ENCODE data around the gene ITGA2.

The ITGA2 gene

GRCh38 chr5:53001541-53001940 lies 12.4 kb downstream of the ITGA2 start:
- Histone ChIP-seq H3K4me2 (ENCODE audit: low read depth, low read length, poor library complexity, severe bottlenecking) (no peak overlapping the region), H3K9ac (ENCODE audit: low read length) (no peak overlapping the region), H3K9me3 (ENCODE audit: insufficient read depth, low read length) (no peaks in the 10 kb centered on the region), H3K27ac (ENCODE audit: low read depth, low read length) (no peak overlapping the region), H3K79me2 (ENCODE audit: insufficient read depth, low read length) (no peaks in the 10 kb centered on the region), H3K9me2 (replicated peaks; ENCODE audit: insufficient read depth, low read length) (no peaks in the 10 kb centered on the region), H4K20me1 (ENCODE audit: low read depth, low read length) (no peaks in the 10 kb centered on the region), H3K4me3 (ENCODE audit: insufficient read depth, low read length, poor library complexity, severe bottlenecking) (no peak overlapping the region), H3K27me3 (ENCODE audit: low read length) (no peaks in the 10 kb centered on the region), H3F3A (ENCODE audit: insufficient read depth) (no peaks in the 10 kb centered on the region), H3K36me3 (ENCODE audit: low read length) (no peaks in the 10 kb centered on the region), H2AFZ (ENCODE audit: low read depth, low read length, severe bottlenecking) (no peak overlapping the region)
- TF ChIP-seq EZH2phosphoT487 (conservative IDR thresholded peaks at IDR 0.05; ENCODE audit: low read length) = no peak
- no peak for TF ChIP-seq CTCF (IDR thresholded peaks at IDR 0.05; ENCODE audit: insufficient read depth, low read length, poor library complexity, severe bottlenecking)

DNA sequence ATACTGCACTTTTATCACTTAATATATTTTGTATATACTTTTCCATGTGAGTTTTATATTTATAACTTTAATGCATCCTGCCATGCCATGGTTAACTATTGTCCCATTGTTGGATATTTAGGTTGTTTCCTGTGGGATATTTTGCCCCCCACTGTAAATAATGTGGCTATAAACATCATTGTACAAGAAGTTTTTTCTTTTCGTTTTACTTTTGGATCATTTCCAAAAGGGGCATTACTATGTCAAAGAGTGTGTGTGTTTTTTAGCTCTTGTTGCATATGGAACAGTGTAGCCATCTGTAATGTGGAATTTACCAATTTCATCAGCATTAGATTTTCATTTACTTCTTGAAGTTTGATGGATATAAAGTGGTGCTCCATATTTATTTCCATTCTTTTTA lies 13.3 kb downstream of the ITGA2 start:
- TF ChIP-seq CTCF (IDR thresholded peaks at IDR 0.05; ENCODE audit: insufficient read depth, low read length, poor library complexity, severe bottlenecking) (no peak), EZH2phosphoT487 (conservative IDR thresholded peaks at IDR 0.05; ENCODE audit: low read length) (no peak)
- Histone ChIP-seq H3K4me3 (ENCODE audit: insufficient read depth, low read length, poor library complexity, severe bottlenecking) (no peak overlapping the region), H2AFZ (ENCODE audit: low read depth, low read length, severe bottlenecking) (no peak overlapping the region), H4K20me1 (ENCODE audit: low read depth, low read length) (no peaks in the 10 kb centered on the region), H3K36me3 (ENCODE audit: low read length) (no peaks in the 10 kb centered on the region), H3K4me2 (ENCODE audit: low read depth, low read length, poor library complexity, severe bottlenecking) (no peak overlapping the region), H3K9ac (ENCODE audit: low read length) (no peak overlapping the region), H3K27ac (ENCODE audit: low read depth, low read length) (no peak overlapping the region), H3F3A (ENCODE audit: insufficient read depth) (no peaks in the 10 kb centered on the region), H3K9me2 (replicated peaks; ENCODE audit: insufficient read depth, low read length) (no peaks in the 10 kb centered on the region), H3K79me2 (ENCODE audit: insufficient read depth, low read length) (no peaks in the 10 kb centered on the region), H3K27me3 (ENCODE audit: low read length) (no peaks in the 10 kb centered on the region), H3K9me3 (ENCODE audit: insufficient read depth, low read length) (no peaks in the 10 kb centered on the region)

DNA sequence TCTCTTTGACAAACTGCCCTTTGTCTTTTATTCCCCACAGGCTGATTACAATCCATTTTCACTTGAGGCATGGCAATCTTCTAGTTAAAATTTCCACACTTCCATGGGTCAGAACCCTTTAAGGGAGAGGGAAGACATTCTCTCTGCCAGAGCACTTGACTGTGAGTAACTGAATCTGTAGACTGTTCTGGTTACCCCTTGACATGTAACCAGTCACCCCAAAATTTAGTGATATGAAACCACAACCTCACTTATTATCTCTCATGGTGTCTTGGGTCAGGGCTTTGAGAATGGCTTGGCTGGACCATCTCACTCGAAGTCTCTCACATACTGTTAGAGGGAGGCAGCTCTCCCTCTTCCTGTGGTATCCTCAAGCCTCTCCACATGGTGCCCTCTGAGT lies 14.0 kb downstream of the ITGA2 start:
- H3K27ac ChIP-seq (ENCODE audit: low read depth, low read length) = no peak overlapping the region
- no peaks in the 10 kb centered on the region for H3K9me3 ChIP-seq (ENCODE audit: insufficient read depth, low read length)
- H3K36me3 ChIP-seq (ENCODE audit: low read length) = no peaks in the 10 kb centered on the region
- H3K79me2 ChIP-seq (ENCODE audit: insufficient read depth, low read length) = no peaks in the 10 kb centered on the region
- no peak overlapping the region for H3K4me3 ChIP-seq (ENCODE audit: insufficient read depth, low read length, poor library complexity, severe bottlenecking)
- no peaks in the 10 kb centered on the region for H4K20me1 ChIP-seq (ENCODE audit: low read depth, low read length)
- H3K9ac ChIP-seq (ENCODE audit: low read length) = no peak overlapping the region
- H3K27me3 ChIP-seq (ENCODE audit: low read length) = no peaks in the 10 kb centered on the region
- no peaks in the 10 kb centered on the region for H3K9me2 ChIP-seq (replicated peaks; ENCODE audit: insufficient read depth, low read length)
- no peak overlapping the region for H2AFZ ChIP-seq (ENCODE audit: low read depth, low read length, severe bottlenecking)
- no peak for TF ChIP-seq EZH2phosphoT487 (conservative IDR thresholded peaks at IDR 0.05; ENCODE audit: low read length)
- no peak for TF ChIP-seq CTCF (IDR thresholded peaks at IDR 0.05; ENCODE audit: insufficient read depth, low read length, poor library complexity, severe bottlenecking)
- no peak overlapping the region for H3K4me2 ChIP-seq (ENCODE audit: low read depth, low read length, poor library complexity, severe bottlenecking)
- H3F3A ChIP-seq (ENCODE audit: insufficient read depth) = no peaks in the 10 kb centered on the region
